Measurements from ENCODE around the gene CTNND2.

Gene CTNND2

DNA sequence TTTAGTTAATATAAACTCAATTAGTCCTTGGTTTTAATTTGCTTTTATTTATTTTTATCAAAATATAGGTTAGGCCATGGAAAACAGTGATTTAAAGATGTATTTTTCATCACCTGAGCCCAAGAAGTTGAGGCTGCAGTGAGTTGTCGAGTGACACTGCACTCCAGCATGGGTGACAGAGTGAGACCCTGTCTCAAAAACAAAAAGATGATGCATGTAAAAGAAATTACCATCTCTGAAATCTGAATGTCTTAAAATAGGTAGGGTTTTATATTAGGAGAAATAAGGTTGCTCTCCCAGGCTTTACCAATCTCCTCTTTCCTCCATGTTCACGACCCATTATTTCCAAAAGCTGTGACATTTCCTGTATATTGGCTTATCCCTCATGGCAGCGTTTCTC, 980.9 kb downstream of the CTNND2 start:
- H3K36me3 ChIP-seq (ENCODE audit: insufficient read depth) = no peaks in the 10 kb centered on the region
- H3K4me1 ChIP-seq (ENCODE audit: low read depth, poor library complexity, severe bottlenecking) = no peaks in the 10 kb centered on the region
- no peak overlapping the region for H3K9ac ChIP-seq
- H4K20me1 ChIP-seq (ENCODE audit: insufficient read depth) = no peaks in the 10 kb centered on the region
- no peaks in the 10 kb centered on the region for H3K79me2 ChIP-seq (ENCODE audit: insufficient read depth, low read depth)
- H2AFZ ChIP-seq (ENCODE audit: low read depth) = no peak overlapping the region
- no peak for TF ChIP-seq CTCF (conservative IDR thresholded peaks at IDR 0.05; ENCODE audit: low read depth, low read length)
- H3K27ac ChIP-seq = no peak overlapping the region
- H3K4me2 ChIP-seq = no peak overlapping the region
- H3K4me3 ChIP-seq (IDR thresholded peaks at IDR 0.05; ENCODE audit: insufficient read depth, low read depth, low read length) = no peak overlapping the region
- H3K27me3 ChIP-seq (ENCODE audit: insufficient read depth, low read depth) = no peaks in the 10 kb centered on the region

Data from KMS-11 (cell line).